Measurements from ENCODE around the gene RFLNA.

DNA sequence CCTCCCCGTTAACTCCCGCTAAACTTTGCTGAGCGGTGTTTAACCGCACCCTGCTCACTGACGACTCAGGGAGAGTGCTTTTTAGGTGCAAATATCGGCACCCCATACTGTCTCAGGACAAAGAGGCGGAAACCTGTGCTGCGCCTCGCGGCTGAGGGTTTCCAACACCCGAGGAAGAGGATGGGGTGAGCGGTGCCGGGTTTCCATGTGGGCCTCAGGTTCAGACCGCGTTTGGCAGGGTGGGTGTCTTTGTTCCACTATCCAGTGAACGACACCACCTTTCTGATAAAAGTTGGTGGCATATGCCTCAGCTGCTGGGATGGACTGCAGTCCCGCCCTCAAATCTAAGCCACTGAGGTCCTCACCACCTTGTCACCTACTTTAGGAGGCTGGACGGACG lies 3.0 kb downstream of the RFLNA start:
- TF ChIP-seq POLR2A (IDR thresholded peaks at IDR 0.05) (no peak), POLR2AphosphoS5 (IDR thresholded peaks at IDR 0.05) (no peak)
- TF ChIP-seq, protein P1, sequence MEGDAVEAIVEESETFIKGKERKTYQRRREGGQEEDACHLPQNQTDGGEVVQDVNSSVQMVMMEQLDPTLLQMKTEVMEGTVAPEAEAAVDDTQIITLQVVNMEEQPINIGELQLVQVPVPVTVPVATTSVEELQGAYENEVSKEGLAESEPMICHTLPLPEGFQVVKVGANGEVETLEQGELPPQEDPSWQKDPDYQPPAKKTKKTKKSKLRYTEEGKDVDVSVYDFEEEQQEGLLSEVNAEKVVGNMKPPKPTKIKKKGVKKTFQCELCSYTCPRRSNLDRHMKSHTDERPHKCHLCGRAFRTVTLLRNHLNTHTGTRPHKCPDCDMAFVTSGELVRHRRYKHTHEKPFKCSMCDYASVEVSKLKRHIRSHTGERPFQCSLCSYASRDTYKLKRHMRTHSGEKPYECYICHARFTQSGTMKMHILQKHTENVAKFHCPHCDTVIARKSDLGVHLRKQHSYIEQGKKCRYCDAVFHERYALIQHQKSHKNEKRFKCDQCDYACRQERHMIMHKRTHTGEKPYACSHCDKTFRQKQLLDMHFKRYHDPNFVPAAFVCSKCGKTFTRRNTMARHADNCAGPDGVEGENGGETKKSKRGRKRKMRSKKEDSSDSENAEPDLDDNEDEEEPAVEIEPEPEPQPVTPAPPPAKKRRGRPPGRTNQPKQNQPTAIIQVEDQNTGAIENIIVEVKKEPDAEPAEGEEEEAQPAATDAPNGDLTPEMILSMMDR (IDR thresholded peaks at IDR 0.05): no peak

Data from sigmoid colon (tissue), 4 donors.